Nephron progenitor cell (in vitro differentiated cells): ENCODE results near the gene NUP43.

Experiments
- DNase-seq: peaks from one replicate; pipeline ENCODE4 v3.0.0; 2021
- H3K27ac Mint-ChIP-seq: 2 replicates; pipeline ENCODE4 v1.8.0; 2021; ENCODE audit warnings: mild to moderate bottlenecking, moderate library complexity, mixed read lengths
- H3K27me3 Mint-ChIP-seq: 2 replicates; pipeline ENCODE4 v1.8.0; 2021; ENCODE audit warnings: mild to moderate bottlenecking, low read depth, mixed read lengths; ENCODE audit not compliant: poor library complexity
- H3K36me3 Mint-ChIP-seq: 2 replicates; pipeline ENCODE4 v1.8.0; 2021; ENCODE audit warnings: low read depth, mixed read lengths
- H3K4me1 Mint-ChIP-seq: 2 replicates; pipeline ENCODE4 v1.8.0; 2021; ENCODE audit warnings: mixed read lengths
- H3K4me3 Mint-ChIP-seq: 2 replicates; pipeline ENCODE4 v1.8.0; 2021; ENCODE audit warnings: mild to moderate bottlenecking, moderate library complexity, mixed read lengths
- H3K9me3 Mint-ChIP-seq: 2 replicates; pipeline ENCODE4 v1.8.0; 2021; ENCODE audit warnings: mild to moderate bottlenecking, moderate library complexity, mixed read lengths
- TF ChIP-seq, protein P1 (sequence below): fragments of 200-600 bp; sonication (generic); IDR thresholded peaks from 2 replicates; pipeline ENCODE4 v1.5.0; 2021; ENCODE audit warnings: antibody characterized with exemption

The NUP43 gene

GRCh38 chr6:149723771-149724417 is 22.4 kb downstream of the NUP43 start:
- H3K4me1 Mint-ChIP-seq, result no peaks in the 10 kb centered on the region
- H3K27ac Mint-ChIP-seq, result no peak overlapping the region
- H3K27me3 Mint-ChIP-seq, result no peaks in the 10 kb centered on the region
- TF ChIP-seq, protein P1, sequence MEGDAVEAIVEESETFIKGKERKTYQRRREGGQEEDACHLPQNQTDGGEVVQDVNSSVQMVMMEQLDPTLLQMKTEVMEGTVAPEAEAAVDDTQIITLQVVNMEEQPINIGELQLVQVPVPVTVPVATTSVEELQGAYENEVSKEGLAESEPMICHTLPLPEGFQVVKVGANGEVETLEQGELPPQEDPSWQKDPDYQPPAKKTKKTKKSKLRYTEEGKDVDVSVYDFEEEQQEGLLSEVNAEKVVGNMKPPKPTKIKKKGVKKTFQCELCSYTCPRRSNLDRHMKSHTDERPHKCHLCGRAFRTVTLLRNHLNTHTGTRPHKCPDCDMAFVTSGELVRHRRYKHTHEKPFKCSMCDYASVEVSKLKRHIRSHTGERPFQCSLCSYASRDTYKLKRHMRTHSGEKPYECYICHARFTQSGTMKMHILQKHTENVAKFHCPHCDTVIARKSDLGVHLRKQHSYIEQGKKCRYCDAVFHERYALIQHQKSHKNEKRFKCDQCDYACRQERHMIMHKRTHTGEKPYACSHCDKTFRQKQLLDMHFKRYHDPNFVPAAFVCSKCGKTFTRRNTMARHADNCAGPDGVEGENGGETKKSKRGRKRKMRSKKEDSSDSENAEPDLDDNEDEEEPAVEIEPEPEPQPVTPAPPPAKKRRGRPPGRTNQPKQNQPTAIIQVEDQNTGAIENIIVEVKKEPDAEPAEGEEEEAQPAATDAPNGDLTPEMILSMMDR, result peak; percentile 58
- H3K9me3 Mint-ChIP-seq, result no peaks in the 10 kb centered on the region
- H3K4me3 Mint-ChIP-seq, result no peak overlapping the region
- DNase-seq, result no peak
- peaks cover 56% of the 10 kb centered on the region for H3K36me3 Mint-ChIP-seq

- TF ChIP-seq, protein P1, result no peak
Measured at GRCh38 chr6:149723262-149723661, 23.1 kb downstream of the NUP43 start.

GRCh38 chr6:149719531-149719930 is 26.8 kb downstream of the NUP43 start:
- H3K27me3 Mint-ChIP-seq, result no peaks in the 10 kb centered on the region
- DNase-seq, result no peak
- H3K4me3 Mint-ChIP-seq, result peak overlapping the region; percentile 44
- H3K27ac Mint-ChIP-seq, result no peak overlapping the region
- H3K4me1 Mint-ChIP-seq, result peaks cover 24% of the 10 kb centered on the region
- no peaks in the 10 kb centered on the region for H3K9me3 Mint-ChIP-seq
- peaks cover 20% of the 10 kb centered on the region for H3K36me3 Mint-ChIP-seq
- TF ChIP-seq, protein P1, result no peak

More at GRCh38 chr6:149723262-149723661, 23.1 kb downstream of the NUP43 start:
- Mint-ChIP-seq H3K27ac (no peak overlapping the region), H3K4me3 (no peak overlapping the region), H3K4me1 (peaks cover 4% of the 10 kb centered on the region), H3K27me3 (no peaks in the 10 kb centered on the region), H3K36me3 (peaks cover 50% of the 10 kb centered on the region), H3K9me3 (no peaks in the 10 kb centered on the region)
- DNase-seq, result no peak

DNA sequence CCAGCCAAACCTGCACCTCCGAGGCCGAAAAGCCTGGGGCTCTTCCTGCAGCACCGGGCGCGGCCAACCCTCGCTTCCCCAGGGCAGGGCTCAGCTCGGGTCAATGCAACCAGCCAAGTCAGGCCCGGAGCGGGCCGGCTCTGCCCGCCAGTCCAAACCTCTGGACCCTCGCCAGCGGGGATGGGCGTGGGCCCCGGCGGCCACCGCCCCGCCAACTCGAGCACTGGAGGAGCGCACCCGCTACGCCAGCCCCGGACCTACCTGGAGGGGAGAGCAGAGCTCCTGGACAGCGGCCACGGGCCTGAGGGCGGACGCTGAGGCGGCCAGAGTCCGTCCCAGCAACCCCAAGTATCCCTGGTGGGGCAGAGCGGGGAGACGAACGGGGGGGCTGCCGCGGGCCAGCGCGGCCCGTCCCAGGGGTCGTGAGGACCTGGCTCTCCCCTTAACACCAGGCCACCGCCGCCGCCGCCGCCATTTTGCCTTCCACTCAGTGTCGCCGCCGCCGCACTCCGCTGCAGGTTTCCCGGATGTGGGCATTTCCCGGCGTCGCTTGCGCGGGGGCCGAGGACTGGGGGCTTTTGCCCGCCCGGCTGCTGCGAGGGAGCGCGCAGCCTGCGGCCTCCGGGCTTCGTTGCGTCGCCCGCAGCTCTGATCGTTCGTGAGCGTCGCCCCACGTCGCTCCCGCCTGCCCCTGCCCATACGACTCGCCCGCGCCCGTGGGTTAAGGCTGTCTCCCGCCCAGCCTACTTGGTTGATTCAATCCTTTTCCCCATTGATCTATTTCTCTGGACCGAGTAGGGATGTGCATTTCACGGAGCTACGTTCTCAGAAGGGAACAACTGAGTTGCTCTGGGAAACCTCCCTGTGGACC is 28.5 kb downstream of the NUP43 start, which contains the start of gene LATS1:
Gene LATS1 (minus strand): TSS at position 514 of the 871 bp plus-strand sequence. CDS start 15,975 bp downstream, outside the sequence.
- Mint-ChIP-seq H3K4me1 (peaks cover 24% of the 10 kb centered on the region), H3K9me3 (no peaks in the 10 kb centered on the region), H3K27ac (peak within 1 kb of the TSS; percentile 99), H3K4me3 (peak within 1 kb of the TSS; percentile 93), H3K27me3 (no peaks in the 10 kb centered on the region), H3K36me3 (peaks cover 32% of the 10 kb centered on the region)
- TF ChIP-seq, protein P1, result no peak
- DNase-seq, result peak; percentile 89

DNA sequence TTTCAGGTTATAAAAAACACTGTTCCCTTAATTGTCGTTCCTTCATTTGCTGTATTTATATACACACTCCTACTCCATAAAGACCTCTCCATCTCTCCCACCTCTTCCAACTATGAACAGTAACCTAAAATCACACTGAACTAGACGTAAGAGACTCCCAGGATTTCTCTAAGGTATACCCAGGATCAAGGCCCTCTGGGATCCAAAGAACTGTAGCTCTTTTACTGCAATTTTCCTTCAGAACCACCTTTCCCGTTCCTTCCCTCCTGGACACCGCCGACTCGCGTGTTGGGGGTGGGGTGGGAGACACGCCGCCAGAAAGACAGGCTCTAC is 29.1 kb downstream of the NUP43 start:
- Mint-ChIP-seq H3K4me1 (peaks cover 24% of the 10 kb centered on the region), H3K27me3 (no peaks in the 10 kb centered on the region), H3K4me3 (peak overlapping the region; percentile 93), H3K27ac (peak overlapping the region; percentile 94), H3K9me3 (no peaks in the 10 kb centered on the region), H3K36me3 (peaks cover 33% of the 10 kb centered on the region)
- TF ChIP-seq, protein P1, result no peak
- no peak for DNase-seq
